MG63 (cell line): Measurements from ENCODE around the gene GRN. TPM values are rescaled to one million over a fixed set of nuclear protein-coding genes. Genes with fewer than 3 reads are reported as not detected.

Experiments
- total RNA-seq: library from RNA; depleted of rRNA; stranded (reverse); fragments of >200 nt; shearing (Covaris generic); gene quantifications from 2 replicates; pipeline ENCODE4 v1.2.3, GENCODE V29; 2014; ENCODE audit warnings: low replicate concordance; rRNA removed

Gene GRN
- total RNA-seq, 1 experiment from 2014 or later = 109 TPM

Other genes starting within 250 kb of the GRN start
- gene HDAC5, start 221.7 kb upstream of the GRN start, total RNA-seq = 31.9 and 50.4 TPM in 2 replicates
- gene HROB, start 203.4 kb upstream of the GRN start, total RNA-seq = 3.8 and 6.5 TPM in 2 replicates
- not detected in 2 replicates for gene ASB16, start 174.6 kb upstream of the GRN start, total RNA-seq
- 18.5 and 39.9 TPM in 2 replicates for gene TMUB2, start 158.3 kb upstream of the GRN start, total RNA-seq
- gene ATXN7L3, start 145.4 kb upstream of the GRN start, total RNA-seq = 37.0 and 53.2 TPM in 2 replicates
- 51.2 and 64.2 TPM in 2 replicates for gene UBTF, start 125.6 kb upstream of the GRN start, total RNA-seq
- gene SLC4A1, start 77.2 kb upstream of the GRN start, total RNA-seq = not detected in 2 replicates
- gene RUNDC3A, start 36.7 kb upstream of the GRN start, total RNA-seq = not detected in 2 replicates
- 142 and 155 TPM in 2 replicates for gene SLC25A39, start 20.5 kb upstream of the GRN start, total RNA-seq
- gene FAM171A2, start 18.6 kb downstream of the GRN start, total RNA-seq = 2.1 and 9.3 TPM in 2 replicates
- not detected in 2 replicates for gene ITGA2B, start 44.3 kb downstream of the GRN start, total RNA-seq
- gene GPATCH8, start 158.1 kb downstream of the GRN start, total RNA-seq = 5.2 and 5.5 TPM in 2 replicates
- 29.6 and 46.3 TPM in 2 replicates for gene FZD2, start 212.2 kb downstream of the GRN start, total RNA-seq